HG03108 (cell line): Measurements from ENCODE around the gene MFSD2A.
"Not testable (repeated sequence)": the region's sequence is repeated elsewhere in the genome, so short reads cannot be mapped to it uniquely, and the experiment has no call there.

Experiments
- ATAC-seq: cut with Tn5 transposase; IDR thresholded peaks from one replicate; pipeline ENCODE4 v1.9.1; 2021; ENCODE audit warnings: moderate library complexity; ENCODE audit not compliant: unreplicated experiment

The MFSD2A gene

GRCh38 chr1:39954870-39955546 is at the start of gene MFSD2A:
TSS of gene MFSD2A (plus strand) at chr1:39955145. CDS start at chr1:39955293, 148 bp downstream.
- ATAC-seq, result peak; percentile 65

DNA sequence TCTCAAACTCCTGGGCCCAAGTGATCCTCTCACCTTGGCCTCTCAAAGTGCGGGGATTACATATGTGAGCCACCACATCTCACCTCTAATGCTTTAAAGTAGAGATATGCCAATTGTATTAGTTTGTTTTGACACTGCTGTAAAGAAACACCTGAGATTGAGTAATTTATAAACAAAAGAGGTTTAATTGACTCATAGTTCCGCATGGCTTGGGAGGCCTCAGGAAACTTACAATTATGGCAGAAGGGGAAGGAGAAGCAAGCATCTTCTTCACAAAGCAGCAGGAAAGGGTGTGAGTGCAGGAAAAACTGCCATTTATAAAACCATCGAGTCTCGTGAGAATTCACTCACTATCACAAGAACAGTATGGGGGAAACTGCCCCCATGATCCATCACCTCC is 49.8 kb upstream of the MFSD2A start:
- no peak for ATAC-seq

DNA sequence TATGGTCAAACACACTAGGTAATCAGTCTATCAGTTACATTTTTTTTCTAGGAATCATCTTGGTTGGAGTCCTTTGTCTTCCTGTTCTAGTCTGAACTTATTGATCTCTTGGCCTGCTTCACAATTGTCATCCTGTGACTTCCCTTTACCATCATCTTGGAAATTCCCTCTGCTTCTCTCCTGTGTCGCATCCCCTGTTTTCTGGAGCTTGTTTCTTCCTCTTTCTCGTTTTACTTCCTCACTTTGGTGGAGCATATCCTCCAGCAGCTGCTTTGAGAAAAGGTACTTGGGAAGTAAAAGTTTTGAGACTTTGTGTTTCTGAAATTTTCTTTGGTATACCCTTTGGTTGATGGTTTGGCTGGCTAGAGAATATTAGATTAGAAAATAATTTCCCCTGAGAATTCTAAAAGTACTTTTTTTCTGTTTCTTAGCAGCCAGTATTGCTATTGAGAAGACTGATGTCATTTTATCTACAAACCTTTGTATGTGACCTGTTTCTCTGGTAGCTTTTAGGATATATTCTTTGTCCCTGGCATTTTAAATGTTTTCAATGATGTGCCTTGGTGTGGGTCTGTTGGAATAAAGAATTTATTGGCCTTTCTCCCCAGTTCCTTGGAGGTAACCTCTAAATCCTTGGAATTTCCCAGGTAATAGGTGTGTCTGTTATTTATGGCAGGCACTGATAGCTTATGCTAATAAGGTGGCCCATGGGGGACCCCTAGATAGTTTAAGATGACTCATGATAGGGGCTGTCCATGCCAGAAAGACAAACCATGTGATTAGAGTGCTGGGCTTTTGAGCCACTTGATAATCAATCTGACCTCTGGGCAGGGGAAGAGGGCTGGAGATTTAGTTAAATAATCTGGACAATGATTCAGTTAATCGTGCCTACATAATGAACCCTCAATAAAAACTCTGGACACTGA is 47.2 kb upstream of the MFSD2A start:
- no peak for ATAC-seq

DNA sequence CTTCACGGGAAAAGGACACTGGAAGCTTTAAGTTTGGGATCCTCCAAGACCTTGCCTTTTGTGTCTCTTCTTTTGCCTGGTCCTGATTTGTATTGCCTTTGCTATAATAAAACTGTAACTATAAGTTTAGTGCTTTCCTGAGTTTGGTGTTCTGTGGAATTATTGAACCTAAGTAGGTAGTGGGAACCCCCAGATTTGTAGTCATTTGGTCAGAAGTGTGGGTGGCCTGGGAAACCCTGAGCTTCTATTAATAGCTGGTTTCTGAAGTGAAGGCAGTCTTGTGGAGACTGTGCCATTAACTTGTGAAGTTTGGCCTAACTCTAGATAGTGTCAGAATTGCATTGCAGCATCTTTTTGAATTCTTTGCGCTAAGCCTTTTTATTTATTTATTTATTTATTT is 46.4 kb upstream of the MFSD2A start:
- no peak for ATAC-seq

- no peak for ATAC-seq
Measured at GRCh38 chr1:39910263-39910662, 44.7 kb upstream of the MFSD2A start.

- ATAC-seq, result not testable (repeated sequence)
Measured at GRCh38 chr1:39913136-39913535, 41.8 kb upstream of the MFSD2A start.

DNA sequence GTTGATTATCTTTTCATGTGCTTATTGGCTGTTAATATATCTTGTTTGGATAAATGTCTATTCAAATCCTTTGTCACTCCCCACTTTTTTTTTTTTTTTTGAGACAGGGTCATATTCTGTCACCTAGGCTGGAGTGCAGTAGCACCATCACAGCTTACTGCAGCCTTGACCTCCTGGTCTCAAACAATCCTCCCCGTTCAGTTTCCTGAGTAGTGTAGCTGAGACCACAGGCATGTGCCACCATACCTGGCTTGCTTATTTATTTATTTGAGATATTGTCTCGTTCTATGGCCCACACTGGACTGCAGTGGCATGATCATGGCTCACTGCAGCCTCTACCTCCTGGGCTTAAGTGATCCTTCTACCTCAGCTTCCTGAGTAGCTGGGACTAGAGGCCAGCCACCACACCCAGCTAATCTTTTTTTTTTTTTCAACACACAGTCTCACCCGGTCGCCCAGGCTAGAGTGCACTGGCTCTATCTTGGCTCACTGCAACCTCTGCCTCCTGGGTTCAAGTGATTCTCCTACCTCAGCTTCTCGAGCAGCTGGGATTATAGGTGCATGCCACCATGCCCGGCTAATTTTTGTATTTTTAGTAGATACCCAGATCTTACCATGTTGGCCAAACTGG is 39.3 kb upstream of the MFSD2A start:
- no peak for ATAC-seq

DNA sequence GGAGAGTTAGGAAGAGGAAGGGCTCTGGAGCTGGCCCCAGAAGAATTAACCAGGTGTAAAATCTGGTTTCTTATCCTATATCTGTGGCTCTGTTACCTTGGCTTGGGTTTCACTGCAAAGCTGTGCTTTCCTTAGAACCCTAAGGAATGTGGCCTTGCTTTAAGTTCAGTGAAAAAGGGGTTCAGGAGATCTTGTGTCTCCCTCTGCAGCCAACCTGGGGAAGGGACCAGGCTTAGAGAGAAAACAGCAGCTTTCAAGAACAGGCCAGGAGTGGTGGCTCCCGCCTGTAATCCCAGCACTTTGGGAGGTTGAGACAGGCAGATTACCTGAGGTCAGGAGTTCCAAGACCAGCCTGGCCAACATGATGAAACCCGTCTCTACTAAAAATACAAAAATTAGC is 37.1 kb upstream of the MFSD2A start:
- ATAC-seq, result no peak

- ATAC-seq, result no peak
Measured at GRCh38 chr1:39919545-39919944, 35.4 kb upstream of the MFSD2A start.

- ATAC-seq, result no peak
Measured at GRCh38 chr1:39922251-39922688, 32.7 kb upstream of the MFSD2A start.

DNA sequence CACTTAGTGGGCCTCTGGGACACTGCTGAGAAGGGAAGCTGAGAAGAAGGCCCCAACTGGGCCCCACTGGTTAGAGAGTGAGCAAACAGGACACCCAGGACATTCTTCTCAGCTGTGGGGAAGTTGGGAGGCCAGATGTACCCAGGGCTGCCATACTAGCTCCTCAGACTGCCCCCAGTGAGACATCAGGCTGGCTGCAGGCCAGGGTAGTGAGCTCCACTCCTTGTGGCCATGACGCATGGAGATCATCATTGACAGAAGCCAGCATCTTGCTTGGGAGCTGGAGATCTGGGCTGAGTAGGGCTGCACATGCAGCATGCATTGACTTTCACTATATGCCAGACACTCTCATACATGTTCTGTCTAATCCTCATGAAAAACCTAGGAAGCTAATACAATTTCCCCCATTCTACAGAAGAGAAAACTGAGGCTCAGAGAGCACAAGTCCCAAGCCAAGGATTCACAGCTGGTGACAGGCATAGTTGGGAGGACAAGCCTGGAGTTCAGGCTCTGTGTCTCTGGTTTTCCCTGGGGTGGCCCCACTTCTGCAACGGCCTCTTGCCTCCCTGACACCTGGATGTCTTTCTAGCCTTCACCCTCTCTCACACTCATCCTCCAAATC is 29.1 kb upstream of the MFSD2A start:
- ATAC-seq, result no peak

DNA sequence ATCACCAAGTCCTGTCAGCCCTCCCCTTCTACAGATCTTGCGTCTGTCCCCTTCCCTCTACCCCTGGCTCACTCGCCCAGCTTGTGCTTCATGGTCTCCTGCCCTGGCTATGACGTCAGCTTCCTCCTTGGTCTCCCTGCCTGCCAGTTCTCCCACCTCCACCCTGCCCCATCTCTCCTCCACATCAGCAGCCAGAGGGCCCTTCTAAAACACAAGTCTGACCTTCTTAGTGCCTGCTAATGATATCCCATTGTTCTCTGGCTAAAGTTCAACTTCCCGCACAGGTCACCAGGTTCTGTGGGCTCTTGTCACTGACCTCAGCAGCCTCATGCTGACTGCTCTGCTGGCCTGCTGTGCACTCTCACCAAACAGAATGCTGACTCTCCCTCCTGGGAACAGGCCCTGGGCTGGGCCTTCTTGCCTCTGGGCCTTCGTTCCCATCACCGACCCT is 28.6 kb upstream of the MFSD2A start:
- no peak for ATAC-seq

DNA sequence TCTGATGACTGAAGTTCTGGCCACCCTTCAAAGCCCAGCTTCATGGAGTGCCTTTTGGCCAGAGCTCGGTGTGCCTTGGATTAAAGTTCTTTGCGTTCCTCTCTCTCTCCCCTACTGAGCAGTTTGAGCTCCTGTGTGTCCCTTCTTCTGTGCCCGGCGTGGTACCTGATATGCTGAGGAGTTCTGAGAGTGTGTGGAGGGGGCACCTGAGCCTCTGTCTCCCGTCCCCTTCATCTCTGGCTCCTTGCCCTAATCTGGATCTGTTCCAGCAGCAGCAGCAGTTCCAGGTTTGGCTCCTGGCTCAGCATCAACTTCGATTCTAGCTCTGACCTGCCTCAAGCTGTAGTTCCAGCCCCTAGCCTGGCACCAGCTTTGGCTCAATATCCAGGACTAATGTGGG is 28.1 kb upstream of the MFSD2A start:
- ATAC-seq, result no peak

GRCh38 chr1:39927538-39927937 is 27.4 kb upstream of the MFSD2A start:
- no peak for ATAC-seq

DNA sequence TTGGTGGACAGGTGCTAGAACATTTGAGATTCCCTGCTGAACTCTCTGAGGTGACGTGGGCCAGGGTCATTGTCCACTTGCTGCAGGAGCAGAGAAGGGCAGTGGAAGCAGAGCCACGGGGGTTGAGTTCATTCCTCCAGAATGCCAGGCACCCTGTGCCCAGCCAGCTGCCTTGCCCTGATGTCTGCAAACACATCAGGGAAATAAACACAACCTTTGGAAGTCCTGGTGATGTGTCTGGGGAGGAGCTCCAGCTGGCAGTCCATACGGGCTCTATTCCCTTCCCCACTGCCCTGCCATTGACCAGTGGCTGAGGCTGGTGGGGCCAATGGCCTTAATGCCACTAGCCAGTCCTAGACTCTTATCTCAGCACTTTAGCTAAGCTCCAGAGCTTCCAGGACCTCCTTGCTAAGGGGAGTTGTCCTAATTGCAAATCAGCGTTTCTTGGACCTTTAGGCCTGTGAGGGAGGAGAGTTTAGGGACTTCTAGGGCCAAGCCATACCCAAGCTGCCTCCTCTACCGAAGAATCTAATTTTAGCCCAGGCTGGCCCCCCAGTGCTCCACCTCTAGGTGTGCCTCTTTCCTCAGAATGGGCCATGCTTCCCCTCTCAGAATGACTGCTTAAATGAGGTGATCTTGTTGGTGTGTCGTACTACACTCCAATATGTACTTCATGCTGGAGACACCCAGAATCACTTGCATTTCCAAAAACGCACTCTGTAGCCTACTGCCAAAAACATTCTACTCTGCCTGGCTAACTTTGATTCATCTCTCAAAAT is 25.9 kb upstream of the MFSD2A start:
- ATAC-seq, result no peak

DNA sequence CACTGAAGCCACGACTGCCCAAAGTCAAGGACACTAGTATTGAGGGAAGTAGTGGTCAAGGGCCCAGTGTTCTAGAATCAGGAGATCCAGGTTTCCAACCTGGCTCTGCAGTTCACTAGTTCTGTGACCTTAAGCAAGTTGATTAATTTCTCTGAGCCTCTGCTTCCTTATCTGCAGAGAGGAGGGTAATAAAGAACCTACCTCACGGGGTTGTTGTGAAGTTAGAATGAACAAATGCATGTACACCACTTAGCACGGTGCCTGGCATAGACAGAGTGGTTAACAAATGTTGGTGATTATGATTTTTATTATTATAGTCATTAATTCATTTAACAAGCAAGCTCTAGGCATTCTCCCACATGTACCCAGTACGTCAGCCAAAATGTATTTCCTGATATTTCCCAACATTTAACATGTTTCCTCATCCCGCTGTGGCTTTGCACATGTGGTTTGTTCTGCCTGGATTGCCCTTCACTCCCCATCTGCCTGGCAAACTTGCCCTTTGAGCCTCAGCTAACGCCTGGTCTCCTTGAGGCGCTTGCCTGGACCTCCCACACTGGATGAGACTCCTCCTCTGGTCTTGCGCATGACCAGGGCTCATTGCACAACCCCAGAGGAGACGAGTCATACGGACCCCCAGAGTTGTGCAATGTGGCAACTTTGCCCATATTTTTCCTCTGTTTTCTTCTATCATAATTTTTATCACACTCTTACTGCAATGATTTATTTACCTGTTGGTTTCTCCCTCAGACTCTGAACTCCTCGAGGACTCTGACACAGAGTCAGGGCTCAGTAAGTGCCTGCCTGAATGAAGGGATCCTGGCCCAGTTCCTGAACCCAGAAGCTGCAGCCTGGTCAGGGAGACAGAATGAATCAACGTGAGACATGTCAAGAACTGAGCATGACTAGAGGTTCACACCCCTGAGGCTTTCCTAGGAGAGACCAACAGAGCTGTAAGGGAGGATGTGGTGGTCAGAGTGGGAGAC is 20.7 kb upstream of the MFSD2A start:
- ATAC-seq, result no peak

- ATAC-seq, result no peak
Measured at GRCh38 chr1:39936724-39937491, 18.0 kb upstream of the MFSD2A start.

DNA sequence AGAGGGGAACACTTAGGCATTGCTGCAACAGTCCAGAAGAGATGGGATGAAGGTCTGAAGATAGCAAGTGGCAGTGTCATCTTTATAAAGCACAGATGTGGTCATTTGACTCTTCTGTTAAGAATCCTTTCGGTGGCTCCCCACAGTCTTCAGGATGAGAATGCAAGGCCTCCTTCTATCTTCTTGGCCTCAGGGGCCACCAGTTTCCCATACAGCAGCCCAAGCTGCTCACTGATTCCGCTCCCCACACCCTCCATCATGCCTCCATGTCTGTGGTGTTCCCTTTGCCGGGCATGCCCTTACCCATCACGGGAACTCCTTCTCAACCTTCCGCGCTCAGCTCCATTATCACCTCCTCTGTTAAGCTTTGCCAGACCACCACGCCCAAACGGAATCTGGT is 16.1 kb upstream of the MFSD2A start:
- ATAC-seq, result no peak
